ENCODE measurements around the gene SH3BP5L.
"Not testable (repeated sequence)": the region's sequence is repeated elsewhere in the genome, so short reads cannot be mapped to it uniquely, and the experiment has no call there.

SH3BP5L gene

GRCh38 chr1:248793592-248793991, 32.1 kb downstream of the SH3BP5L start:
- TF ChIP-seq CTCF (IDR thresholded peaks at IDR 0.05; ENCODE audit: low read depth, low read length), result no peak
- H3K4me3 ChIP-seq (ENCODE audit: low read depth, low read length), result no peak overlapping the region

- no peak overlapping the region for H3K4me3 ChIP-seq (ENCODE audit: low read depth, low read length)
- no peak for TF ChIP-seq CTCF (IDR thresholded peaks at IDR 0.05; ENCODE audit: low read depth, low read length)
Measured at GRCh38 chr1:248792342-248792741, 33.4 kb downstream of the SH3BP5L start.

- TF ChIP-seq CTCF (IDR thresholded peaks at IDR 0.05; ENCODE audit: low read depth, low read length), result no peak
Measured at GRCh38 chr1:248791010-248791409, 34.7 kb downstream of the SH3BP5L start.

GRCh38 chr1:248790456-248790855, 35.3 kb downstream of the SH3BP5L start:
- H3K4me3 ChIP-seq (ENCODE audit: low read depth, low read length), result no peak overlapping the region
- no peak for TF ChIP-seq CTCF (IDR thresholded peaks at IDR 0.05; ENCODE audit: low read depth, low read length)

More at GRCh38 chr1:248791010-248791409, 34.7 kb downstream of the SH3BP5L start:
- H3K4me3 ChIP-seq (ENCODE audit: low read depth, low read length), result no peak overlapping the region

GRCh38 chr1:248789337-248789736, 36.4 kb downstream of the SH3BP5L start:
- H3K4me3 ChIP-seq (ENCODE audit: low read depth, low read length), result not testable (repeated sequence)

GRCh38 chr1:248788327-248788726, 37.4 kb downstream of the SH3BP5L start:
- no peak overlapping the region for H3K4me3 ChIP-seq (ENCODE audit: low read depth, low read length)
- no peak for TF ChIP-seq CTCF (IDR thresholded peaks at IDR 0.05; ENCODE audit: low read depth, low read length)

GRCh38 chr1:248787430-248787829, 38.3 kb downstream of the SH3BP5L start:
- TF ChIP-seq CTCF (IDR thresholded peaks at IDR 0.05; ENCODE audit: low read depth, low read length), result no peak

GRCh38 chr1:248786156-248786555, 39.6 kb downstream of the SH3BP5L start:
- H3K4me3 ChIP-seq (ENCODE audit: low read depth, low read length), result no peak overlapping the region
- TF ChIP-seq CTCF (IDR thresholded peaks at IDR 0.05; ENCODE audit: low read depth, low read length), result no peak

More at GRCh38 chr1:248787430-248787829, 38.3 kb downstream of the SH3BP5L start:
- no peak overlapping the region for H3K4me3 ChIP-seq (ENCODE audit: low read depth, low read length)
